ENCODE results near the gene NKRF.

The NKRF gene

DNA sequence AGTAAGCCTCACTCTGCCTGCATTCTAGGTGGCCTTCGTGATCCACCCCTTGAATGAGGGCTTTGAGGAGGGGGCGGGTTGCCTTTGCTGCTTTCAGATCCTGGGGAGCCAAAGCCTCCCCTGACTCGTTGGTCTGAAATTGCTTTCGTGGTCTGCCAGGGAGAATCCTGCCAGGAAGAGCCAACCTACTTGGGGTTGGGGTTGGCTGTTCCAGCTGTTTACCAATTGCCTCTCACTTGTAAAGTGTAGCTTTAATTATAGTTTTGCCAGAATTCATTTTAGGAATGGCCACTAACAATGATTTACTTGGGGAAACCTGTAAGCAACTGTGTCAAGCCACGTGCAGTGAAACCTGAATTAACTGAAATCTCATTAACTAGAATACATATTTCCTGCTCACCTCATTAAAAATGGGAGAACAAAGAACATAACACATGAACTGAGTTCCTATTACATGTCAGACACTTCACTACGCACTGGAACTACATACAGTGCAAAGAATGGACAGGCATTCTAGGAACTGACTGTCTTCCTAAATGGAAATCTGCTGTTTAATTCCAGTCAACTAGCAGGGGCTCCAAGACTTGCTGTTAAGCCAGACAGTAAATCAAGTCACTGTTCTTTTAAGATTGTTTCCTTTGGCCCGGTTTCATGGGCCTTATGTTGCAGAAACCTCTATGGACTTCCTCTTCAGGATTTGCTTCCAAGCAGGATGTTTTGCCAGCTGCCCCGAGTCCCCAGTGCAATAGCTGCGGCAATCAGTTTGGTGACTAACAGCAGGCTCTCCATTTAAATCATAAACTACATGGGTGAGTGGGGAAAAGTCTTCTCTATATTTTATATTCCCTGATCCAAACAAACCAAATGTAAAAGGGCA is 16.4 kb upstream of the NKRF start:
- H3K36me3 ChIP-seq (replicated peaks): no peaks in the 10 kb centered on the region
- in situ Hi-C loops (cut with HindIII; ENCODE audit: low pct_ligation_motif_present, low sequenced_read_pairs): no loop called here
- no peaks in the 10 kb centered on the region for H3K27me3 ChIP-seq (replicated peaks)
- no peak overlapping the region for H3K27ac ChIP-seq
- peak; percentile 50 for DNase-seq
- H3K4me3 ChIP-seq (ENCODE audit: low read depth, low read length): no peak overlapping the region
- TF ChIP-seq, protein P1, sequence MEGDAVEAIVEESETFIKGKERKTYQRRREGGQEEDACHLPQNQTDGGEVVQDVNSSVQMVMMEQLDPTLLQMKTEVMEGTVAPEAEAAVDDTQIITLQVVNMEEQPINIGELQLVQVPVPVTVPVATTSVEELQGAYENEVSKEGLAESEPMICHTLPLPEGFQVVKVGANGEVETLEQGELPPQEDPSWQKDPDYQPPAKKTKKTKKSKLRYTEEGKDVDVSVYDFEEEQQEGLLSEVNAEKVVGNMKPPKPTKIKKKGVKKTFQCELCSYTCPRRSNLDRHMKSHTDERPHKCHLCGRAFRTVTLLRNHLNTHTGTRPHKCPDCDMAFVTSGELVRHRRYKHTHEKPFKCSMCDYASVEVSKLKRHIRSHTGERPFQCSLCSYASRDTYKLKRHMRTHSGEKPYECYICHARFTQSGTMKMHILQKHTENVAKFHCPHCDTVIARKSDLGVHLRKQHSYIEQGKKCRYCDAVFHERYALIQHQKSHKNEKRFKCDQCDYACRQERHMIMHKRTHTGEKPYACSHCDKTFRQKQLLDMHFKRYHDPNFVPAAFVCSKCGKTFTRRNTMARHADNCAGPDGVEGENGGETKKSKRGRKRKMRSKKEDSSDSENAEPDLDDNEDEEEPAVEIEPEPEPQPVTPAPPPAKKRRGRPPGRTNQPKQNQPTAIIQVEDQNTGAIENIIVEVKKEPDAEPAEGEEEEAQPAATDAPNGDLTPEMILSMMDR (IDR thresholded peaks at IDR 0.05; ENCODE audit: low read depth, low read length, missing control alignments): no peak

DNA sequence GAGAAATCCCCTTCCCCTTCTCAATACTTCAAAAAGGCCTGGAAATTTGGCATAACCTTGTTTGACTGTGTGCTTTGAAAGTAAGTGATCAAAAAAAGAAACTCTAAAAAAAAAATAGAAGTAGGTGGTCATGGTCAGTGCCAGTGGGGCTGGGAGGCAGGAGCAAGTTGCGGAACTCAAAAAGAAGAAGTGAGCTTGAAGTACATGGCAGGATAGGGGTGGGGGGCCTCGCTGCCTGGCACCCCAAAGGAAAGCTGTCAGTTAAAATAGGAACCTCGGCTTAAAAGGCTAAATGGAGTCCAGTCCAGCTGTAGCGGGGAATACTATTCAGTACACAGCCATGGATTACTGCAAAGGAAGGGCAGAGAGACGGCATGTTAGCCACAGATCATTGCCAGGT is 12.2 kb upstream of the NKRF start:
- Histone ChIP-seq H3K36me3 (replicated peaks) (no peaks in the 10 kb centered on the region), H3K27ac (no peak overlapping the region), H3K4me3 (ENCODE audit: low read depth, low read length) (no peak overlapping the region), H3K27me3 (replicated peaks) (no peaks in the 10 kb centered on the region)
- in situ Hi-C loops (cut with HindIII; ENCODE audit: low pct_ligation_motif_present, low sequenced_read_pairs): no loop called here
- TF ChIP-seq, protein P1 (IDR thresholded peaks at IDR 0.05; ENCODE audit: low read depth, low read length, missing control alignments): no peak
- no peak for DNase-seq

DNA sequence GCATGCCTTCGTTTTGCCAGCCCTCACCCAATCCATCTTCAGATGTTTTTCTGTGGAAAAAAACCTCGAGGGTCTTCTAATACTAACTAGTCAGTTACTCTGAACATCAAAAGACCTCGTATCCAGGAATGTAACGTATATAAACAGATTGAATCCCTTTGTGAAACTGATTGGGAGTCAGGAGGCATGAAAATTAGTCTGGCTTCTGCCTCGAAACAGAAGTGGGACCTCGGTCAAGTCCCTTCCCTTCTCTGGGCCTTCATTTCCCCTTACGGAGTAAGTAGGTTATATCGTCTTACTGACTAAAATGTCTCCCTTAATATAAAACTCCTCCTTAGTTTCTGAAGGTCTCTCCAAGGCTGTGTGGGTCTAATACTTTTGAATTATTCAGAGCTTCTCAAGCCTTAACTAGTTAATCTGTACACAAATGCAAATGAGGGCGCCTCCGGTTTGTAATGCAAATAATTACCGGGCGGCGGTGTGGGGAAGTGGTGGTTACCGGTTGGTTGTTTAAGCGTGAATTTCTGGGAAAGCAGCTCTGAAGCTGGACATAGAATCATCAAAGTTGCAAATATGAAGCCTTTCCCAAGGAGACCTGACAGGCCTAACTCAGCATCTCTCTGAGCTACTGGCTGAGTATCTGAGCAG is 11.4 kb upstream of the NKRF start:
- TF ChIP-seq, protein P1 (IDR thresholded peaks at IDR 0.05; ENCODE audit: low read depth, low read length, missing control alignments): no peak
- H3K27ac ChIP-seq: no peak overlapping the region
- DNase-seq: no peak

DNA sequence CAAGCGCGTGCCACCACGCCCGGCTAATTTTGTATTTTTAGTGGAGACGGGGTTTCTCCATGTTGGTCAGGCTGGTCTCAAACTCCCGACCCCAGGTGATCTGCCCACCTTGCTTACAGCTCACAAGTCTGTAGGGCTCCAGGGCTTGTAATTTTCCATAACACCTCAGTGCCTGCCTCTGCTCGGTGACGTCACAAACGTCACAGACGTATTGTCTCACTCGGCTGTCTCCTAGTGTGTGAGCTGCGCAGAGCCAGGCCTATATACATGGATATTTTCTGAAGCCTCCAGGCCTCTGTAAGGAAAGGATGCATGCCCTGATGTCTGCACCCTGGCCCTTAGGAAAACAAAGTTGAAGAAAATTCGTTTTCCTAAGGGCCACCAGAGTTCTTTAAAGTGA is 8.6 kb upstream of the NKRF start:
- DNase-seq: no peak
- no peaks in the 10 kb centered on the region for H3K27me3 ChIP-seq (replicated peaks)
- in situ Hi-C loops (cut with HindIII; ENCODE audit: low pct_ligation_motif_present, low sequenced_read_pairs): no loop called here
- no peak overlapping the region for H3K27ac ChIP-seq
- TF ChIP-seq, protein P1 (IDR thresholded peaks at IDR 0.05; ENCODE audit: low read depth, low read length, missing control alignments): no peak
- H3K36me3 ChIP-seq (replicated peaks): no peaks in the 10 kb centered on the region
- no peak overlapping the region for H3K4me3 ChIP-seq (ENCODE audit: low read depth, low read length)

More for the DNA sequence above, 11.4 kb upstream of the NKRF start:
- Histone ChIP-seq H3K36me3 (replicated peaks) (no peaks in the 10 kb centered on the region), H3K27me3 (replicated peaks) (no peaks in the 10 kb centered on the region), H3K4me3 (ENCODE audit: low read depth, low read length) (no peak overlapping the region)
- in situ Hi-C loops (cut with HindIII; ENCODE audit: low pct_ligation_motif_present, low sequenced_read_pairs): no loop called here

DNA sequence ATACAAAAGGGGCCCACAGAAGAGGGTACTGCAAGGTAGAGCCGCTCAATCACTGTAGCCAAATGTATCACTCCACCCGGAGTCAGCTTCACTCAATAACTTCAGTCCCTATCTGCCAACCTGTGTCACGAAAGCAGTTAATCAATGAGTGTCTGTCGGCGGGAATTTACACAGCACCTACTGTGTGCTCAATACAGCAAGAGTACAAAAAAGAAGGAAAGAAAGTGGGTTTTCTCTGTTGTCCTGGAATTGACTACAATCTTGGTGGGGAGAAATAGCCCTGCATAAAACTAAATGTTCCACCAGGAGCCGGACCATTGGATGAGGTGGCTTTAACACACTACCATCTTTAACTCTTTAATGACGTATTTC is 780 bp upstream of the NKRF start:
- TF ChIP-seq, protein P1 (IDR thresholded peaks at IDR 0.05; ENCODE audit: low read depth, low read length, missing control alignments): no peak
- Histone ChIP-seq H3K36me3 (replicated peaks) (no peaks in the 10 kb centered on the region), H3K4me3 (ENCODE audit: low read depth, low read length) (peak overlapping the region; percentile 83), H3K27me3 (replicated peaks) (no peaks in the 10 kb centered on the region), H3K27ac (peak overlapping the region; percentile 83)
- DNase-seq: no peak
- in situ Hi-C loops (cut with HindIII; ENCODE audit: low pct_ligation_motif_present, low sequenced_read_pairs): no loop called here
